H9 (cell line): Measurements from ENCODE around the gene CALHM5. TPM values are rescaled to one million over a fixed set of nuclear protein-coding genes. Genes with fewer than 3 reads are reported as not detected.

ENCODE experiments used
- DNase-seq: peaks from one replicate; pipeline ENCODE4 v3.0.0-alpha.2; 2017
- H2AFZ ChIP-seq: one replicate; pipeline ENCODE4 v1.6.1; 2013; ENCODE audit warnings: mild to moderate bottlenecking, low read length, control low read depth, moderate library complexity
- H2AK5ac ChIP-seq: 2 replicates; pipeline ENCODE4 v1.6.1; 2013; ENCODE audit warnings: low read length, control low read depth, mixed read lengths; ENCODE audit not compliant: insufficient read length
- H2BK120ac ChIP-seq: one replicate; pipeline ENCODE4 v1.6.1; 2013; ENCODE audit warnings: low read depth, mild to moderate bottlenecking, low read length, control low read depth, inconsistent platforms; ENCODE audit not compliant: poor library complexity, severe bottlenecking
- H2BK12ac ChIP-seq: 2 replicates; pipeline ENCODE4 v1.6.1; 2013; ENCODE audit warnings: low read length, control low read depth, mixed read lengths, low read depth; ENCODE audit not compliant: insufficient read length
- H2BK15ac ChIP-seq: 2 replicates; pipeline ENCODE4 v1.6.1; 2013; ENCODE audit warnings: low read depth, low read length, control low read depth
- H2BK20ac ChIP-seq: one replicate; pipeline ENCODE4 v1.6.1; 2013; ENCODE audit warnings: low read depth, mild to moderate bottlenecking, low read length, control low read depth, inconsistent platforms; ENCODE audit not compliant: poor library complexity, severe bottlenecking
- H2BK5ac ChIP-seq: 2 replicates; pipeline ENCODE4 v1.6.1; 2013; ENCODE audit warnings: low read length, control low read depth, mixed read lengths; ENCODE audit not compliant: insufficient read length
- H3K14ac ChIP-seq: 2 replicates; pipeline ENCODE4 v1.6.1; 2013; ENCODE audit warnings: low read length, control low read depth; ENCODE audit not compliant: insufficient read depth
- H3K18ac ChIP-seq: 2 replicates; pipeline ENCODE4 v1.6.1; 2013; ENCODE audit warnings: low read depth, mild to moderate bottlenecking, mixed read lengths, low read length, control low read depth; ENCODE audit not compliant: insufficient read length
- H3K23ac ChIP-seq: 2 replicates; pipeline ENCODE4 v1.6.1; 2013; ENCODE audit warnings: low read length, control low read depth, mixed read lengths, low read depth; ENCODE audit not compliant: insufficient read length
- H3K23me2 ChIP-seq: 2 replicates; pipeline ENCODE4 v1.6.1; 2013; ENCODE audit warnings: low read depth, mild to moderate bottlenecking, mixed read lengths, low read length, control low read depth; ENCODE audit not compliant: insufficient read length, poor library complexity, severe bottlenecking
- H3K27ac ChIP-seq: 2 replicates; pipeline ENCODE4 v1.5.1; 2013; ENCODE audit warnings: low read length, control low read depth, mixed read lengths, low read depth; ENCODE audit not compliant: insufficient read length
- H3K27me3 ChIP-seq: 2 replicates; pipeline ENCODE4 v1.6.1; 2013; ENCODE audit warnings: low read length, control low read depth, inconsistent platforms; ENCODE audit not compliant: insufficient read depth
- H3K4ac ChIP-seq: 2 replicates; pipeline ENCODE4 v1.6.1; 2013; ENCODE audit warnings: low read depth, mild to moderate bottlenecking, control low read depth, inconsistent platforms, low read length, moderate library complexity
- H3K4me1 ChIP-seq: 2 replicates; pipeline ENCODE4 v1.6.1; 2013; ENCODE audit warnings: low read length, control low read depth, inconsistent platforms; ENCODE audit not compliant: insufficient read depth
- H3K4me2 ChIP-seq: 2 replicates; pipeline ENCODE4 v1.6.1; 2013; ENCODE audit warnings: low read length, control low read depth, mixed read lengths; ENCODE audit not compliant: insufficient read length, insufficient read depth
- H3K56ac ChIP-seq: 2 replicates; pipeline ENCODE4 v1.6.1; 2013; ENCODE audit warnings: low read depth, mild to moderate bottlenecking, mixed read lengths, low read length, control low read depth; ENCODE audit not compliant: insufficient read length
- H3K79me1 ChIP-seq: 2 replicates; pipeline ENCODE4 v1.6.1; 2013; ENCODE audit warnings: low read depth, mild to moderate bottlenecking, moderate library complexity, low read length, control low read depth, inconsistent platforms; ENCODE audit not compliant: insufficient read depth, poor library complexity, severe bottlenecking
- H3K79me2 ChIP-seq: 2 replicates; pipeline ENCODE4 v1.6.1; 2013; ENCODE audit warnings: low read length, control low read depth, inconsistent platforms; ENCODE audit not compliant: insufficient read depth
- H3K9ac ChIP-seq: 2 replicates; pipeline ENCODE4 v1.6.1; 2013; ENCODE audit warnings: low read length, control low read depth, mixed read lengths; ENCODE audit not compliant: insufficient read length; ENCODE audit errors: extremely low read depth
- H3K9me3 ChIP-seq: one replicate; pipeline ENCODE4 v1.6.1; 2013; ENCODE audit warnings: low read depth, low read length, inconsistent platforms; ENCODE audit not compliant: control insufficient read depth
- H3T11ph ChIP-seq: one replicate; pipeline ENCODE4 v1.6.1; 2013; ENCODE audit warnings: mild to moderate bottlenecking, low read length, control low read depth, inconsistent platforms
- H4K20me1 ChIP-seq: one replicate; pipeline ENCODE4 v1.6.1; 2013; ENCODE audit not compliant: control insufficient read depth, insufficient read length, insufficient read depth
- H4K5ac ChIP-seq: 2 replicates; pipeline ENCODE4 v1.6.1; 2013; ENCODE audit warnings: low read depth, mild to moderate bottlenecking, mixed read lengths, low read length, control low read depth; ENCODE audit not compliant: insufficient read length
- H4K8ac ChIP-seq: replicated peaks from 2 replicates; pipeline ENCODE4 v1.6.1; 2013; ENCODE audit warnings: low read length, control low read depth, mixed read lengths, low read depth; ENCODE audit not compliant: insufficient read length
- H4K91ac ChIP-seq: 2 replicates; pipeline ENCODE4 v1.6.1; 2013; ENCODE audit warnings: low read depth, mild to moderate bottlenecking, moderate library complexity, mixed read lengths, low read length, control low read depth; ENCODE audit not compliant: insufficient read length
- H3K27ac Mint-ChIP-seq, 3 experiments: 2 replicates in 2 of 3; 3 replicates in 1 of 3; pipeline ENCODE4 v1.8.0; 2020 to 2021; ENCODE audit warnings: mixed read lengths in 3 of 3, mild to moderate bottlenecking in 1 of 3, moderate library complexity in 1 of 3
- H3K27me3 Mint-ChIP-seq: 2 replicates; pipeline ENCODE4 v1.8.0; 2021; ENCODE audit warnings: low read depth, mild to moderate bottlenecking, moderate library complexity, mixed read lengths
- H3K36me3 Mint-ChIP-seq, 3 experiments: 2 replicates in 2 of 3; 3 replicates in 1 of 3; pipeline ENCODE4 v1.8.0; 2020 to 2021; ENCODE audit warnings: low read depth in 3 of 3, mixed read lengths in 3 of 3; ENCODE audit not compliant: insufficient read depth in 1 of 3
- H3K4me1 Mint-ChIP-seq, 2 experiments: 2 replicates each; pipeline ENCODE4 v1.8.0; 2020; ENCODE audit warnings: mixed read lengths in 2 of 2
- H3K4me3 Mint-ChIP-seq, 2 experiments: 2 replicates in 1 of 2; 3 replicates in 1 of 2; pipeline ENCODE4 v1.8.0; 2020 to 2021; ENCODE audit warnings: mild to moderate bottlenecking in 2 of 2, mixed read lengths in 2 of 2, moderate library complexity in 1 of 2
- H3K9me3 Mint-ChIP-seq, 2 experiments: 2 replicates in 1 of 2; 3 replicates in 1 of 2; pipeline ENCODE4 v1.8.0; 2020; ENCODE audit warnings: mild to moderate bottlenecking in 2 of 2, mixed read lengths in 2 of 2, moderate library complexity in 1 of 2
- WGBS: extraction: QIAGEN DNeasy Blood & Tissue Kit; methylation state at CpG from one replicate; pipeline ENCODE4 v1.1.7; 2013; ENCODE audit warnings: missing lambda C conversion rate, low lambda C conversion rate, mixed read lengths; ENCODE audit not compliant: insufficient read length; ENCODE audit errors: extremely low coverage; 5-methylcytosine and 5-hydroxymethylcytosine counted together
- total RNA-seq: library from RNA; stranded (reverse); gene quantifications from 2 replicates; pipeline ENCODE4 v1.2.1, GENCODE V29; 2021
- TF ChIP-seq, protein P1 (sequence below): fragments of 200-600 bp; sonication (generic); conservative IDR thresholded peaks from 3 replicates; pipeline ENCODE4 v1.8.0; 2021; ENCODE audit warnings: antibody characterized with exemption, mild to moderate bottlenecking

CALHM5 gene
- total RNA-seq, 1 experiment from 2014 or later = 0.09 TPM

GRCh38 chr6:116528780-116529179, 17.3 kb downstream of the CALHM5 start:
- Histone ChIP-seq H3K27me3 (no peaks in the 10 kb centered on the region), H3K79me2 (no peaks in the 10 kb centered on the region), H4K20me1 (no peaks in the 10 kb centered on the region), H2BK12ac (no peak overlapping the region), H3T11ph (no peak overlapping the region), H3K14ac (no peak overlapping the region), H2BK20ac (no peak overlapping the region), H3K79me1 (no peaks in the 10 kb centered on the region), H3K9me3 (no peaks in the 10 kb centered on the region), H3K23ac (no peak overlapping the region), H2BK5ac (no peak overlapping the region), H2AFZ (no peak overlapping the region), H3K9ac (no peak overlapping the region), H3K4ac (no peak overlapping the region), H2BK120ac (no peak overlapping the region), H2BK15ac (no peak overlapping the region), H4K8ac (no peak overlapping the region), H3K4me1 (peaks cover 8% of the 10 kb centered on the region; the same call in 1 of the 2 replicates), H3K23me2 (no peaks in the 10 kb centered on the region), H2AK5ac (no peak overlapping the region), H4K91ac (no peak overlapping the region), H3K4me2 (no peak overlapping the region), H3K18ac (no peak overlapping the region), H3K56ac (no peak overlapping the region), H4K5ac (no peak overlapping the region), H3K27ac (no peak overlapping the region)
- H3K27ac Mint-ChIP-seq = peak overlapping the region in 1 of 3 experiments; percentile 0; a peak in 1 of 7 replicates
- no peaks in the 10 kb centered on the region for H3K9me3 Mint-ChIP-seq
- TF ChIP-seq, protein P1, sequence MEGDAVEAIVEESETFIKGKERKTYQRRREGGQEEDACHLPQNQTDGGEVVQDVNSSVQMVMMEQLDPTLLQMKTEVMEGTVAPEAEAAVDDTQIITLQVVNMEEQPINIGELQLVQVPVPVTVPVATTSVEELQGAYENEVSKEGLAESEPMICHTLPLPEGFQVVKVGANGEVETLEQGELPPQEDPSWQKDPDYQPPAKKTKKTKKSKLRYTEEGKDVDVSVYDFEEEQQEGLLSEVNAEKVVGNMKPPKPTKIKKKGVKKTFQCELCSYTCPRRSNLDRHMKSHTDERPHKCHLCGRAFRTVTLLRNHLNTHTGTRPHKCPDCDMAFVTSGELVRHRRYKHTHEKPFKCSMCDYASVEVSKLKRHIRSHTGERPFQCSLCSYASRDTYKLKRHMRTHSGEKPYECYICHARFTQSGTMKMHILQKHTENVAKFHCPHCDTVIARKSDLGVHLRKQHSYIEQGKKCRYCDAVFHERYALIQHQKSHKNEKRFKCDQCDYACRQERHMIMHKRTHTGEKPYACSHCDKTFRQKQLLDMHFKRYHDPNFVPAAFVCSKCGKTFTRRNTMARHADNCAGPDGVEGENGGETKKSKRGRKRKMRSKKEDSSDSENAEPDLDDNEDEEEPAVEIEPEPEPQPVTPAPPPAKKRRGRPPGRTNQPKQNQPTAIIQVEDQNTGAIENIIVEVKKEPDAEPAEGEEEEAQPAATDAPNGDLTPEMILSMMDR = no peak
- H3K4me1 Mint-ChIP-seq = peaks cover 39 to 42% of the 10 kb centered on the region in 2 experiments
- whole genome bisulfite sequencing = no CpG with 5 or more reads among the region's 3 CpGs
- H3K4me3 Mint-ChIP-seq = no peak overlapping the region
- H3K27me3 Mint-ChIP-seq = no peaks in the 10 kb centered on the region
- no peak for DNase-seq
- H3K36me3 Mint-ChIP-seq = no peaks in the 10 kb centered on the region
